Ishikawa (cell line): Measurements from ENCODE around the gene TP53AIP1.

Source experiments
- CREB1 ChIP-seq: IDR thresholded peaks from 2 replicates; pipeline ENCODE4 v1.6.1; 2012; ENCODE audit warnings: low read depth
- EP300 ChIP-seq: IDR thresholded peaks from 2 replicates; pipeline ENCODE4 v1.6.1; 2012; ENCODE audit warnings: borderline replicate concordance
- RAD21 ChIP-seq: IDR thresholded peaks from 2 replicates; pipeline ENCODE4 v1.6.1; 2012; ENCODE audit warnings: low read depth
- TCF12 ChIP-seq: IDR thresholded peaks from 2 replicates; pipeline ENCODE4 v1.6.1; 2012; ENCODE audit warnings: low read depth
- TEAD4 ChIP-seq: IDR thresholded peaks from 2 replicates; pipeline ENCODE4 v1.6.1; 2012
- USF1 ChIP-seq: IDR thresholded peaks from 2 replicates; pipeline ENCODE4 v1.6.1; 2012
- YY1 ChIP-seq: IDR thresholded peaks from 2 replicates; pipeline ENCODE4 v1.6.1; 2012; ENCODE audit warnings: low read depth
- ZBTB7A ChIP-seq: IDR thresholded peaks from 2 replicates; pipeline ENCODE4 v1.6.1; 2012; ENCODE audit warnings: low read depth
- TF ChIP-seq, protein P1 (sequence below): IDR thresholded peaks from 2 replicates; pipeline ENCODE4 v1.6.1; 2012; ENCODE audit warnings: low read depth, mild to moderate bottlenecking

- TF ChIP-seq EP300 = no peak
- TF ChIP-seq ZBTB7A = no peak
- TF ChIP-seq YY1 = no peak
- TF ChIP-seq TCF12 = no peak
- TF ChIP-seq RAD21 = no peak
- TF ChIP-seq TEAD4 = no peak
- no peak for TF ChIP-seq USF1
- TF ChIP-seq, protein P1, sequence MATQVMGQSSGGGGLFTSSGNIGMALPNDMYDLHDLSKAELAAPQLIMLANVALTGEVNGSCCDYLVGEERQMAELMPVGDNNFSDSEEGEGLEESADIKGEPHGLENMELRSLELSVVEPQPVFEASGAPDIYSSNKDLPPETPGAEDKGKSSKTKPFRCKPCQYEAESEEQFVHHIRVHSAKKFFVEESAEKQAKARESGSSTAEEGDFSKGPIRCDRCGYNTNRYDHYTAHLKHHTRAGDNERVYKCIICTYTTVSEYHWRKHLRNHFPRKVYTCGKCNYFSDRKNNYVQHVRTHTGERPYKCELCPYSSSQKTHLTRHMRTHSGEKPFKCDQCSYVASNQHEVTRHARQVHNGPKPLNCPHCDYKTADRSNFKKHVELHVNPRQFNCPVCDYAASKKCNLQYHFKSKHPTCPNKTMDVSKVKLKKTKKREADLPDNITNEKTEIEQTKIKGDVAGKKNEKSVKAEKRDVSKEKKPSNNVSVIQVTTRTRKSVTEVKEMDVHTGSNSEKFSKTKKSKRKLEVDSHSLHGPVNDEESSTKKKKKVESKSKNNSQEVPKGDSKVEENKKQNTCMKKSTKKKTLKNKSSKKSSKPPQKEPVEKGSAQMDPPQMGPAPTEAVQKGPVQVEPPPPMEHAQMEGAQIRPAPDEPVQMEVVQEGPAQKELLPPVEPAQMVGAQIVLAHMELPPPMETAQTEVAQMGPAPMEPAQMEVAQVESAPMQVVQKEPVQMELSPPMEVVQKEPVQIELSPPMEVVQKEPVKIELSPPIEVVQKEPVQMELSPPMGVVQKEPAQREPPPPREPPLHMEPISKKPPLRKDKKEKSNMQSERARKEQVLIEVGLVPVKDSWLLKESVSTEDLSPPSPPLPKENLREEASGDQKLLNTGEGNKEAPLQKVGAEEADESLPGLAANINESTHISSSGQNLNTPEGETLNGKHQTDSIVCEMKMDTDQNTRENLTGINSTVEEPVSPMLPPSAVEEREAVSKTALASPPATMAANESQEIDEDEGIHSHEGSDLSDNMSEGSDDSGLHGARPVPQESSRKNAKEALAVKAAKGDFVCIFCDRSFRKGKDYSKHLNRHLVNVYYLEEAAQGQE = no peak
- no peak for TF ChIP-seq CREB1
These were observed 38.6 kb upstream of the TP53AIP1 start for GRCh38 chr11:128981254-128981653.
